Hepatocyte (in vitro differentiated cells): ENCODE data around the gene ATP8B4.

Source experiments
- CTCF ChIP-seq: fragments of 200-600 bp; sonication (generic); IDR thresholded peaks from 2 replicates; pipeline ENCODE4 v1.5.1; 2016; ENCODE audit warnings: antibody characterized with exemption, mild to moderate bottlenecking; ENCODE audit not compliant: poor library complexity
- EZH2 ChIP-seq: fragments of 200-600 bp; sonication (generic); IDR thresholded peaks from 2 replicates; pipeline ENCODE4 v1.6.1; 2016; ENCODE audit warnings: antibody characterized with exemption, mild to moderate bottlenecking, borderline replicate concordance

DNA sequence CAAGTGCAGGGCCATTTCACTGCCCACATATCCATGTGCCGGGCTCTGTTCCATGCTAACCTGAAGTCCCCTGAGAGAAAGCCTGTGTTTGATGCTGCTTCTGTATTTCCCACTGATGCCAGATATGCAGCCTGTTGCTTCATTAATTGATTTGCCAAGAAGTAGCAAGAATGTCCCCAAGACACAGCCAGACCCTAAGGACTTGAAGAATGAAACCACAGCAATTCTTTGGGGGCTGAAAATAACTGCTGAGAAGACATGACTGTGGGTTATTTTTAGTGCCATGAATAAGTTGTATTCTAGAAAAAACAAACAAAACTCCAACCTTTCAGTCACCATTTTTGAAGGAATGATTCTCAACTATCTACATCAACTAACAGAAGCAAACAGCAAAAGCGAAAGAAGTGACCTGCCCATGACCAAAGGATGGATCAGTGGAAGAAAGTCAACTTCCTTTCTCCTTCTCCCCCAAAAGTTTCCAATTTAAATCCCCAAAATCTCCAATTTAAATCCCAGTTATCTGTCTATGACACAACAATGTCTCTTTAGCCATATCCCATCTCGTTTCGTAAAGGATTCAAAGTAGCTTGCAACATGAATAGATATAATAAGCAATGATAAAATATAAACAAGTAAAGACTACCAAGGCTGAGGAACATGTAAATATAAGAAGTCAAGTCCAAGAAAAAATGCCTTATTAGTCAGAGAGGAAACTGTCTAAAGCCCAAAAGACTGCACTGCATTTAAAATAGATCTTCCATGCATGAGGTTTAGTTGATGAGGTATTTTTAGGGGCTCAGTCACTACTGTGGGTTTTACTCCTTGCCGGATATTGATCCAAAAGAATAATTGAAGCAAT lies 271.4 kb downstream of the ATP8B4 start:
- TF ChIP-seq CTCF = no peak
- no peak for TF ChIP-seq EZH2
